ENCODE measurements around the gene ELL. TPM values are rescaled to one million over a fixed set of nuclear protein-coding genes. Genes with fewer than 3 reads are reported as not detected.

Gene ELL
- polyA plus RNA-seq, 1 experiment: 2.7 TPM

DNA sequence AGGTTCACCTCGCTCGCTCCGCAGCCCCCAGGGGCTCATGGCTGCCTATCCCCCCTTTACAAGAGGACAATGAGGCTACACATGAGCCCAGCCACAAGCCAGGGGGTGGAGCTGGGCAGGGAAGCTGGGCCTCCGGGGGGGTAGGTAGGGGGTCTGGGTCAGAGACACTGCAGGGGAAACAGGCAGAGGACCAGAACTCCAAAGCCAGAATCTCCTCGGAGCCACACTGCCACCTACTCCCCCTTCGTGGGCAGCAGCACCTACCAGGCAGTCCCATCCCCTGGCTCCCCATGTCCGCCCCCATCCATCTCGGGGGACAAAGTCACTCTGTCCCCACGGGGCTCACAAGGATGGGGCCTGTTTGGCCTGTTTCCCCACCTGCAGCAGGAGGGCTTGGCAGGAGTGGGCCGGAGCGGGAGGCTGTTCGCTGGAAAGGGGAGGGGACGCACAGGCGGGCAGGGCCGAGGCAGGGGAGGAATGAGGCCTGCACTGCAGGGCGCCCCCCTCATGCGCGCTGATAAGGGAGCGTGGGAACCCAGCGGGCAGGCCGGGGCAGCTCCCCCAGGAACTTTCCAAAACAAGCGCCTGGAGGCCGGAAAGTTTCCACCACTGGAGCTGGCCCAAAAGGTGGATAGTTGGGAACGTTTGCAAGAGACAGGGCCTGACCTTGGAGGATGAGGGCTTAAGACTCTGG, 83.4 kb downstream of the ELL start:
- POLR2A ChIA-PET: no interaction called here
- Histone ChIP-seq H3K27ac (ENCODE audit: low read depth, low read length) (peak overlapping the region; percentile 11), H3K9me3 (ENCODE audit: control insufficient read depth, insufficient read depth, low read length) (peaks cover 13% of the 10 kb centered on the region; the same call in 1 of the 2 replicates), H3K4me3 (ENCODE audit: low read depth, low read length) (peak overlapping the region; percentile 69), H3K27me3 (ENCODE audit: control insufficient read depth, insufficient read depth, low read length) (no peaks in the 10 kb centered on the region)
- TF ChIP-seq, protein P1, sequence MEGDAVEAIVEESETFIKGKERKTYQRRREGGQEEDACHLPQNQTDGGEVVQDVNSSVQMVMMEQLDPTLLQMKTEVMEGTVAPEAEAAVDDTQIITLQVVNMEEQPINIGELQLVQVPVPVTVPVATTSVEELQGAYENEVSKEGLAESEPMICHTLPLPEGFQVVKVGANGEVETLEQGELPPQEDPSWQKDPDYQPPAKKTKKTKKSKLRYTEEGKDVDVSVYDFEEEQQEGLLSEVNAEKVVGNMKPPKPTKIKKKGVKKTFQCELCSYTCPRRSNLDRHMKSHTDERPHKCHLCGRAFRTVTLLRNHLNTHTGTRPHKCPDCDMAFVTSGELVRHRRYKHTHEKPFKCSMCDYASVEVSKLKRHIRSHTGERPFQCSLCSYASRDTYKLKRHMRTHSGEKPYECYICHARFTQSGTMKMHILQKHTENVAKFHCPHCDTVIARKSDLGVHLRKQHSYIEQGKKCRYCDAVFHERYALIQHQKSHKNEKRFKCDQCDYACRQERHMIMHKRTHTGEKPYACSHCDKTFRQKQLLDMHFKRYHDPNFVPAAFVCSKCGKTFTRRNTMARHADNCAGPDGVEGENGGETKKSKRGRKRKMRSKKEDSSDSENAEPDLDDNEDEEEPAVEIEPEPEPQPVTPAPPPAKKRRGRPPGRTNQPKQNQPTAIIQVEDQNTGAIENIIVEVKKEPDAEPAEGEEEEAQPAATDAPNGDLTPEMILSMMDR (IDR thresholded peaks at IDR 0.05; ENCODE audit: low read depth, low read length): no peak
- CTCF ChIA-PET: interaction anchor here (0.5 to 1.5 kb wide), 6 partner anchors 12 to 420 kb away, joined by 3 to 5 read pairs (median 3); no protein-coding TSS in a partner anchor
- DNase-seq (ENCODE audit: low read depth, low spot score): no peak

DNA sequence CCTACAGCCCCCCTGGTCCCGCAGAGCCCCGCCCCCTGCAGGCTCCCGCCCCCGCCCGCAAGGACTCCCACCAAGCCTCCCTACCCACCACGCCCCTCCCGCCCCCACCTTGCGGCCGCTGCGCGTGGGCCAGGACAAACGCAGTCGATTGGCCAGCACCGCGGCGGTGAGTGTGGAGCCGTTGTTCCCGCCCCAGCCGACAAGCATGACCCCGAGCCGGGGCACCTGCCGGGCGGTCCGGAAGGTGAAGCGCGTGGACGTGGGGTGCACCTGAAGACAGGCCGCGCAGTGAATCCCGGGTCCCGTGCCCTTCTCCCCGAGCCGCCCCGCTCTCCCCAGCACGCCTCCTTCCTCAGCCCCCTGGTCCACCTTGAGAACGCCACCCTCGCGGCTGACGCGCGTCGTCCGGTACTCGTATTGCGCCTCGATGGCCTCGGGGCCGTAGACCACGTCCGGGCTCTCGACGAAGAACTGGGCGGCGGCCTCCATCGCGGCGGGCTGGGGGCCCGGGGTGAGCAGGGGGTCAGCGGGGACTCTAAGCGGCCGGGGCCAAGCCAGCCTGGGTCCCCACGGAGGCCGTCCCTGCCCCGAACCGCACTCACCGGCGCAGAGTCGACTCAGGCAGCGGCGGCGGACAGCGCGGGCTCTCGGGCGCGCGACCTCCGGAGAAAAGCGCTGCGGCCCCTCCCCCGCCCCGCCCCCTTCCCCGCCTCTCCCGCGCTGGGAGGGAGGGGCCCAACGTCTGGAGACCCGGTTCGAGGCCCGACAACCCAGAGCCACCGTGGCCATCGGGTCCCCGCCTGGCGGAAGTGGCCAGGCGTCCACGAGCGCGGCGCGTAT, 84.2 kb downstream of the ELL start, which contains the start of gene ISYNA1:
Gene ISYNA1, minus strand, starts transcription at position 643 of the 840 bp plus-strand sequence. Its CDS starts 154 bp downstream, at position 489.
- peaks cover 13% of the 10 kb centered on the region; the same call in 1 of the 2 replicates for H3K9me3 ChIP-seq (ENCODE audit: control insufficient read depth, insufficient read depth, low read length)
- no peaks in the 10 kb centered on the region for H3K27me3 ChIP-seq (ENCODE audit: control insufficient read depth, insufficient read depth, low read length)
- no peak for DNase-seq (ENCODE audit: low read depth, low spot score)
- H3K4me3 ChIP-seq (ENCODE audit: low read depth, low read length): peak within 1 kb of the TSS; percentile 69
- POLR2A ChIA-PET: interaction anchor here (0.8 to 1.0 kb wide), 4 partner anchors 12 to 120 kb away, joined by 3 to 4 read pairs (median 4); partner anchors contain the start of gene KXD1
- peak within 1 kb of the TSS; percentile 39 for H3K27ac ChIP-seq (ENCODE audit: low read depth, low read length)
- CTCF ChIA-PET: interaction anchor here (0.6 to 1.1 kb wide), 2 partner anchors 24 to 91 kb away, joined by 3 to 5 read pairs; no protein-coding TSS in a partner anchor
- TF ChIP-seq, protein P1 (IDR thresholded peaks at IDR 0.05; ENCODE audit: low read depth, low read length): no peak

DNA sequence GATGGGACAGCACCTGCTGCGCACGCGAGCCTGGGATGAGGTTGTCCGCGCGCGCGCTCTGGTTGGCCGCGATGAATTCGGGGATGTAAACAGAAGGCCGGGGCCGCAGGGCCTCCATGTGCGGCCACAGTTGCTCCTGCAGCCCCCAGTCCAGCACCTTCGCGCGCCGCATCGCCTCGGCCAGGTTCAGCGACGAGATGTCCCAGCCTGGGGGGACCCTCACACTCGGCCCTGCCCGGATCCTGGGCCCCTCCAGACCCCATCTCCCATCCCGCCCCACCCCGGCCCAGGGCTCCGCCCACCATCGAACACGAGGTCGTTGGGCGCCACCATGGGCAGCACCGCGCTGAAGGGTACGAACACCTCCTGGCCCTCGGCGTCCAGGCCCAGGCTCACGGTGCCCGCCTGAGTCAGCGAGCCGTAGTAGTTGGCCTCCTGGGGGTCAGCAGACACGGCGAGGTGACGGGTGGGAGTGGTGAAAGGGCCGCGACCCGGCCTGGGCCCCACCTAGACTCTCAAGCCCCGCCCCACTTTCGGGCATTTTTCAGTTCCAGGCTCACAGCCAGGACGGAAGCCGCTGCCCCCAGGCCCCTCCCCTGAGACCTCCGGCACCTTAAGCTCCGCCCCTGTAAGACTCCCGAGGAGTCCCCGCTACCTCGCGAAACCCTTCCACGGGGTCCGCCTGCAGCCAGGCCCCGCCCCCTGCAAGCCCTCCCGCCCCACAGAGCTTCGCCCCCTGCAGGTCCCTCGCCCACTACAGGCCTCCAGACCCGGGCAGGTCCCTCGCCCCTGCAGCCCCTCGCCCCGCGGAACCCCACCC, 85.0 kb downstream of the ELL start:
- no peak for DNase-seq (ENCODE audit: low read depth, low spot score)
- Histone ChIP-seq H3K9me3 (ENCODE audit: control insufficient read depth, insufficient read depth, low read length) (peaks cover 13% of the 10 kb centered on the region; the same call in 1 of the 2 replicates), H3K4me3 (ENCODE audit: low read depth, low read length) (peak overlapping the region; percentile 69), H3K27ac (ENCODE audit: low read depth, low read length) (no peak overlapping the region), H3K27me3 (ENCODE audit: control insufficient read depth, insufficient read depth, low read length) (no peaks in the 10 kb centered on the region)
- POLR2A ChIA-PET: interaction anchor here (0.8 to 1.0 kb wide), 5 partner anchors 11 to 121 kb away, joined by 3 to 4 read pairs (median 3); partner anchors contain the start of gene KXD1
- TF ChIP-seq, protein P1 (IDR thresholded peaks at IDR 0.05; ENCODE audit: low read depth, low read length): no peak
- CTCF ChIA-PET: interaction anchor here (0.6 to 1.1 kb wide), 2 partner anchors 25 to 90 kb away, joined by 3 to 5 read pairs; no protein-coding TSS in a partner anchor

DNA sequence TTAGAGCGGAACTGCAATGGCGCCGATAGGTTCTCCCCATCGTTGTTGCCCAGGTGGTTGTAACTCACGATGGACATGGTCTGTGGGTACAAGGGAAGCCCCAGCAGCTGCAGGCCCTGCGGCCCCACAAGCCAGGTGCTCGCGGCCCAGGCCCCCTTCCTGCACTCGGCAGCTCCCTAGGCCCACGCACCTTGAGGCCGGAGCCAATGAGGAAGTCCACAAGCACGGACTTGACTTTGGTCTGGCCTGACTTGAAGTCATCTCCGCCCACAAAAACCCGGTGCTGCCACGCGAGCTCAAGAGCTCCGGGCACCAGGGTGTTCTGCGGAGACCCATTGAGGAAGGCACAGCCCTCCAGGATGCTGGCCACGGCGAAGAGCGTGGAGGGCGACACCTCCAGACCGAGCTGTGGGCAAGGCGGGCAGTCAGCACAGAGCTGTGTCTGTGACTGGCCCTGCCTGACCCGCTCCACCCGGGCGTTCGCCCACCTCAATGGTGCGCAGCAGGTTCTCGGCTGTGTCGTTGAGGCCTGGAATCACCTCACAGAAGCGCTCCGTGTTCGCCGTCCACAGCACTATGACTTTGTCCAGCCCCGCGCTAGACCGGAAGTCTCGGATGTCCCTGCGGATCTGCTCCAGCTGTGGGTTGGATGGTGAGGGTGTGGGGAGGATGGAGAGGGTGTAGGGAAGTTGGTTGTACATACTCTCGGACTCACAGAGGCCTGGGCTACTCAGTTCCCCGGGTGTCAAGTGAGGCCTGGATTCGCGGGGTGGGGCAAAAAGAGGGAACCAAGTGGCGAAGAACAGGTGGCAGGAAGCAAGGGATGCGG, 85.8 kb downstream of the ELL start:
- TF ChIP-seq, protein P1 (IDR thresholded peaks at IDR 0.05; ENCODE audit: low read depth, low read length): no peak
- Histone ChIP-seq H3K9me3 (ENCODE audit: control insufficient read depth, insufficient read depth, low read length) (peaks cover 13% of the 10 kb centered on the region; the same call in 1 of the 2 replicates), H3K27me3 (ENCODE audit: control insufficient read depth, insufficient read depth, low read length) (no peaks in the 10 kb centered on the region), H3K4me3 (ENCODE audit: low read depth, low read length) (no peak overlapping the region), H3K27ac (ENCODE audit: low read depth, low read length) (no peak overlapping the region)
- POLR2A ChIA-PET: interaction anchor here (0.8 kb wide), 1 partner anchor 16 kb away, joined by 3 read pairs; no protein-coding TSS in a partner anchor
- CTCF ChIA-PET: interaction anchor here (0.9 to 1.2 kb wide), 2 partner anchors 15 to 16 kb away, joined by 3 read pairs; no protein-coding TSS in a partner anchor
- no peak for DNase-seq (ENCODE audit: low read depth, low spot score)
